Neural cell (in vitro differentiated cells): ENCODE measurements around the gene LRRC46. TPM values are rescaled to one million over a fixed set of nuclear protein-coding genes. Genes with fewer than 3 reads are reported as not detected.

Source experiments
- H2AFZ ChIP-seq: fragments of 200-600, 300-800 bp; sonication (generic), shearing (Covaris generic); 2 replicates; pipeline ENCODE4 v1.6.0; 2014; ENCODE audit warnings: low read depth, mild to moderate bottlenecking, antibody characterized with exemption, low read length, moderate library complexity
- H3F3A ChIP-seq: fragments of 200-600 bp; shearing (Covaris generic); 2 replicates; pipeline ENCODE4 v1.6.1; 2016; ENCODE audit warnings: mild to moderate bottlenecking, moderate library complexity, mixed read lengths, antibody characterized with exemption, low read length; ENCODE audit not compliant: insufficient read depth, poor library complexity, severe bottlenecking
- H3K27ac ChIP-seq: fragments of 200-600, 300-800 bp; sonication (generic), shearing (Covaris generic); 2 replicates; pipeline ENCODE4 v1.5.1; 2014; ENCODE audit warnings: mild to moderate bottlenecking, low read length, moderate library complexity
- H3K27me3 ChIP-seq: fragments of 300-800, 200-600 bp; sonication (generic), shearing (Covaris generic); 2 replicates; pipeline ENCODE4 v1.6.0; 2014; ENCODE audit warnings: mild to moderate bottlenecking, low read depth, low read length, moderate library complexity; ENCODE audit not compliant: insufficient read depth
- H3K36me3 ChIP-seq: fragments of 300-800, 200-600 bp; sonication (generic), shearing (Covaris generic); 2 replicates; pipeline ENCODE4 v1.5.1; 2014; ENCODE audit warnings: mild to moderate bottlenecking, antibody characterized with exemption, low read length, moderate library complexity; ENCODE audit not compliant: insufficient read depth
- H3K4me2 ChIP-seq: fragments of 300-800, 200-600 bp; sonication (generic), shearing (Covaris generic); 2 replicates; pipeline ENCODE4 v1.6.0; 2014; ENCODE audit warnings: mild to moderate bottlenecking, low read length
- H3K4me3 ChIP-seq: fragments of 300-800, 200-600 bp; sonication (generic), shearing (Covaris generic); 2 replicates; pipeline ENCODE4 v1.5.1; 2014; ENCODE audit warnings: mild to moderate bottlenecking, low read length, moderate library complexity
- H3K79me2 ChIP-seq: fragments of 200-600 bp; shearing (Covaris generic); replicated peaks from 2 replicates; pipeline ENCODE4 v1.6.0; 2014; ENCODE audit warnings: mild to moderate bottlenecking, low read length, moderate library complexity; ENCODE audit not compliant: insufficient read depth
- H3K9ac ChIP-seq: fragments of 300-800, 200-600 bp; sonication (generic), shearing (Covaris generic); 2 replicates; pipeline ENCODE4 v1.6.1; 2016; ENCODE audit warnings: mild to moderate bottlenecking, low read length, mixed read lengths
- H3K9me2 ChIP-seq: fragments of 200-600 bp; shearing (Covaris generic); 2 replicates; pipeline ENCODE4 v1.6.1; 2016; ENCODE audit warnings: mild to moderate bottlenecking, low read length, mixed read lengths; ENCODE audit not compliant: insufficient read depth
- H3K9me3 ChIP-seq: fragments of 200-600, 300-800 bp; sonication (generic), shearing (Covaris generic); 2 replicates; pipeline ENCODE4 v1.6.1; 2016; ENCODE audit warnings: mild to moderate bottlenecking, mixed run types, low read length, moderate library complexity, mixed read lengths
- H4K20me1 ChIP-seq: fragments of 200-600 bp; shearing (Covaris generic); 2 replicates; pipeline ENCODE4 v1.6.1; 2016; ENCODE audit warnings: mild to moderate bottlenecking, mixed run types; ENCODE audit not compliant: insufficient read depth
- CTCF ChIP-seq: fragments of 450-650 bp; IDR thresholded peaks from 2 replicates; pipeline ENCODE4 v1.5.1; 2014; ENCODE audit warnings: antibody characterized with exemption, mild to moderate bottlenecking, moderate library complexity; ENCODE audit not compliant: poor library complexity, severe bottlenecking
- EP300 ChIP-seq: fragments of 450-650 bp; conservative IDR thresholded peaks from 2 replicates; pipeline ENCODE4 v1.6.1; 2014; ENCODE audit warnings: antibody characterized with exemption, mild to moderate bottlenecking, moderate library complexity; ENCODE audit not compliant: poor library complexity, severe bottlenecking
- EZH2 ChIP-seq: fragments of 200-600, 300-800 bp; shearing (Covaris generic), sonication (generic); IDR thresholded peaks from 2 replicates; pipeline ENCODE4 v1.6.1; 2014; ENCODE audit warnings: antibody characterized with exemption, low read length, borderline replicate concordance, mild to moderate bottlenecking; ENCODE audit not compliant: insufficient read depth, poor library complexity, severe bottlenecking
- MXI1 ChIP-seq: fragments of 450-650 bp; conservative IDR thresholded peaks from 2 replicates; pipeline ENCODE4 v1.6.1; 2014; ENCODE audit warnings: antibody characterized with exemption, mild to moderate bottlenecking; ENCODE audit not compliant: poor library complexity, severe bottlenecking
- POLR2AphosphoS5 ChIP-seq: IDR thresholded peaks from 2 replicates; pipeline ENCODE4 v1.6.1; 2012
- RAD21 ChIP-seq: fragments of 450-650 bp; conservative IDR thresholded peaks from 2 replicates; pipeline ENCODE4 v1.6.1; 2014; ENCODE audit warnings: antibody characterized with exemption, mild to moderate bottlenecking, moderate library complexity
- SMC3 ChIP-seq: fragments of 450-650 bp; conservative IDR thresholded peaks from 2 replicates; pipeline ENCODE4 v1.6.1; 2014; ENCODE audit warnings: antibody characterized with exemption, mild to moderate bottlenecking, moderate library complexity; ENCODE audit not compliant: poor library complexity
- TAF1 ChIP-seq: IDR thresholded peaks from 2 replicates; pipeline ENCODE4 v1.6.1; 2012; ENCODE audit warnings: low read depth
- polyA plus RNA-seq: library from polyadenylated mRNA; depleted of rRNA; stranded (reverse); fragments of >200 nt; gene quantifications from 2 replicates; pipeline ENCODE4 v1.2.3, GENCODE V29; 2014
- TF ChIP-seq, protein P1 (sequence below): IDR thresholded peaks from 2 replicates; pipeline ENCODE4 v1.6.1; 2012; ENCODE audit warnings: borderline replicate concordance

The LRRC46 gene
- polyA plus RNA-seq, 1 donor from 2014 or later = 0.12 TPM

- no peaks in the 10 kb centered on the region for H3K9me3 ChIP-seq
- H3K9me2 ChIP-seq = no peaks in the 10 kb centered on the region
- no peaks in the 10 kb centered on the region for H3K36me3 ChIP-seq
- H2AFZ ChIP-seq = no peak overlapping the region
- H3K79me2 ChIP-seq = no peaks in the 10 kb centered on the region
- H3K4me3 ChIP-seq = no peak overlapping the region
- no peaks in the 10 kb centered on the region for H3K27me3 ChIP-seq
- no peaks in the 10 kb centered on the region for H3F3A ChIP-seq
- no peaks in the 10 kb centered on the region for H4K20me1 ChIP-seq
- no peak overlapping the region for H3K4me2 ChIP-seq
- H3K27ac ChIP-seq = no peak overlapping the region
- TF ChIP-seq EP300 (no peak), CTCF (no peak), RAD21 (no peak), EZH2 (no peak), MXI1 (no peak), POLR2AphosphoS5 (no peak), SMC3 (no peak), TAF1 (no peak)
- TF ChIP-seq, protein P1, sequence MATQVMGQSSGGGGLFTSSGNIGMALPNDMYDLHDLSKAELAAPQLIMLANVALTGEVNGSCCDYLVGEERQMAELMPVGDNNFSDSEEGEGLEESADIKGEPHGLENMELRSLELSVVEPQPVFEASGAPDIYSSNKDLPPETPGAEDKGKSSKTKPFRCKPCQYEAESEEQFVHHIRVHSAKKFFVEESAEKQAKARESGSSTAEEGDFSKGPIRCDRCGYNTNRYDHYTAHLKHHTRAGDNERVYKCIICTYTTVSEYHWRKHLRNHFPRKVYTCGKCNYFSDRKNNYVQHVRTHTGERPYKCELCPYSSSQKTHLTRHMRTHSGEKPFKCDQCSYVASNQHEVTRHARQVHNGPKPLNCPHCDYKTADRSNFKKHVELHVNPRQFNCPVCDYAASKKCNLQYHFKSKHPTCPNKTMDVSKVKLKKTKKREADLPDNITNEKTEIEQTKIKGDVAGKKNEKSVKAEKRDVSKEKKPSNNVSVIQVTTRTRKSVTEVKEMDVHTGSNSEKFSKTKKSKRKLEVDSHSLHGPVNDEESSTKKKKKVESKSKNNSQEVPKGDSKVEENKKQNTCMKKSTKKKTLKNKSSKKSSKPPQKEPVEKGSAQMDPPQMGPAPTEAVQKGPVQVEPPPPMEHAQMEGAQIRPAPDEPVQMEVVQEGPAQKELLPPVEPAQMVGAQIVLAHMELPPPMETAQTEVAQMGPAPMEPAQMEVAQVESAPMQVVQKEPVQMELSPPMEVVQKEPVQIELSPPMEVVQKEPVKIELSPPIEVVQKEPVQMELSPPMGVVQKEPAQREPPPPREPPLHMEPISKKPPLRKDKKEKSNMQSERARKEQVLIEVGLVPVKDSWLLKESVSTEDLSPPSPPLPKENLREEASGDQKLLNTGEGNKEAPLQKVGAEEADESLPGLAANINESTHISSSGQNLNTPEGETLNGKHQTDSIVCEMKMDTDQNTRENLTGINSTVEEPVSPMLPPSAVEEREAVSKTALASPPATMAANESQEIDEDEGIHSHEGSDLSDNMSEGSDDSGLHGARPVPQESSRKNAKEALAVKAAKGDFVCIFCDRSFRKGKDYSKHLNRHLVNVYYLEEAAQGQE = no peak
- no peak overlapping the region for H3K9ac ChIP-seq
Measured at GRCh38 chr17:47812146-47812920, 19.1 kb upstream of the LRRC46 start.

GRCh38 chr17:47813077-47813476 is 18.4 kb upstream of the LRRC46 start:
- no peaks in the 10 kb centered on the region for H3K27me3 ChIP-seq
- no peaks in the 10 kb centered on the region for H3K36me3 ChIP-seq
- TF ChIP-seq SMC3 = no peak

More at GRCh38 chr17:47813077-47813476, 18.4 kb upstream of the LRRC46 start:
- no peak overlapping the region for H2AFZ ChIP-seq
- no peak overlapping the region for H3K9ac ChIP-seq
- no peak overlapping the region for H3K4me3 ChIP-seq
- H4K20me1 ChIP-seq = no peaks in the 10 kb centered on the region
- H3K79me2 ChIP-seq = no peaks in the 10 kb centered on the region
- H3K4me2 ChIP-seq = no peak overlapping the region
- H3K27ac ChIP-seq = no peak overlapping the region
- H3K9me2 ChIP-seq = no peaks in the 10 kb centered on the region
- H3F3A ChIP-seq = no peaks in the 10 kb centered on the region
- H3K9me3 ChIP-seq = no peaks in the 10 kb centered on the region
